NB4 (cell line): ENCODE results near the gene HRH1.

Source experiments
- DNase-seq: peaks from one replicate; pipeline ENCODE4 v3.0.0; 2010; ENCODE audit warnings: low read depth
- H3K4me3 ChIP-seq: one replicate; pipeline ENCODE4 v1.5.1; 2011; ENCODE audit warnings: mild to moderate bottlenecking, low read depth, low read length, moderate library complexity
- MYC ChIP-seq: IDR thresholded peaks from 2 replicates; pipeline ENCODE4 v1.6.1; 2011; ENCODE audit warnings: low read depth, low read length
- POLR2A ChIP-seq: IDR thresholded peaks from 2 replicates; pipeline ENCODE4 v1.6.1; 2011; ENCODE audit warnings: mild to moderate bottlenecking; ENCODE audit not compliant: insufficient read length; ENCODE audit errors: extremely low read depth
- TF ChIP-seq, protein P1 (sequence below): IDR thresholded peaks from one replicate; pipeline ENCODE4 v1.5.1; 2012; ENCODE audit warnings: low read depth, low read length
- TF ChIP-seq, protein P2 (sequence below): IDR thresholded peaks from 2 replicates; pipeline ENCODE4 v1.6.1; 2011; ENCODE audit warnings: low read depth, low read length

The HRH1 gene

DNA sequence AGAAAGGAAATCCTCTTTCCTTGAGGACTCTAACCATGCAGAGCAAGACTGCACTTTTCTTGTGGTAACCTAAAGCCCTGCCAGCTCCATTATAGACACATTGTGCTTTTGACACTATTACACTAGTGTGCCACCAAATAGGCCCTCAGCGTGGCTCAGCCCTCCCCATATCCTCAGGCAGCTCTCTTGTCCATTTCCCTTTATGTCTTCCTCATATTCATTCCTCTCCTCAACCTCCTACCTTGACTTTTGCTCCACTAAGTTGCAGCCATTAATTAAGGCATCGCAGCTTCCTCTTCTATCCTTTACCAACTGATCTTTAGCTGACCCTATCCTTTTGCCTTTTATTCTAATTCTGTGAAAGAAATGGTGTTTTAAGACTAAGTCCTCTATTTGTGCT is 121.6 kb downstream of the HRH1 start:
- TF ChIP-seq POLR2A: no peak
- H3K4me3 ChIP-seq: peak overlapping the region; percentile 1
- DNase-seq: peak; percentile 20

DNA sequence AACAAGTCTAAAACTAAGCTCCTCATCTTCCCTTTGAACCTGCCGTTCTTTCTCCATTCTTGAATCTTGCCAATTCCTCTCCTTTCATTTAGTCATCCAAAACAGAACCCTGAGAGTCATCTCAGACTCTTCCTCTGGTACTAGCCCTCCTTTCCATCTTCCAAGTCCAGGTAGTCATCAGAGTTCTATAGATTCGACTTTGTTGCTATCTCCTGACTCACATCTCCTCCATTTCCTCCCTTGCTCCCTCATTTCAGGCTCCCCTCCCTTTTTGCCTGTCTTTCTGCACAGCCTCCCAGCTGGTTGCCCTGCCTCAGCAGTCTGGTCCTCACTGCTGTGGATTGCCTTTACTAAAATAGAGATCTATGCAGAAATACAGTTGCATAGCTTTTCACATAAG is 122.6 kb downstream of the HRH1 start:
- DNase-seq: no peak
- H3K4me3 ChIP-seq: no peak overlapping the region
- TF ChIP-seq, protein P1, sequence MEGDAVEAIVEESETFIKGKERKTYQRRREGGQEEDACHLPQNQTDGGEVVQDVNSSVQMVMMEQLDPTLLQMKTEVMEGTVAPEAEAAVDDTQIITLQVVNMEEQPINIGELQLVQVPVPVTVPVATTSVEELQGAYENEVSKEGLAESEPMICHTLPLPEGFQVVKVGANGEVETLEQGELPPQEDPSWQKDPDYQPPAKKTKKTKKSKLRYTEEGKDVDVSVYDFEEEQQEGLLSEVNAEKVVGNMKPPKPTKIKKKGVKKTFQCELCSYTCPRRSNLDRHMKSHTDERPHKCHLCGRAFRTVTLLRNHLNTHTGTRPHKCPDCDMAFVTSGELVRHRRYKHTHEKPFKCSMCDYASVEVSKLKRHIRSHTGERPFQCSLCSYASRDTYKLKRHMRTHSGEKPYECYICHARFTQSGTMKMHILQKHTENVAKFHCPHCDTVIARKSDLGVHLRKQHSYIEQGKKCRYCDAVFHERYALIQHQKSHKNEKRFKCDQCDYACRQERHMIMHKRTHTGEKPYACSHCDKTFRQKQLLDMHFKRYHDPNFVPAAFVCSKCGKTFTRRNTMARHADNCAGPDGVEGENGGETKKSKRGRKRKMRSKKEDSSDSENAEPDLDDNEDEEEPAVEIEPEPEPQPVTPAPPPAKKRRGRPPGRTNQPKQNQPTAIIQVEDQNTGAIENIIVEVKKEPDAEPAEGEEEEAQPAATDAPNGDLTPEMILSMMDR: no peak
- TF ChIP-seq POLR2A (no peak), MYC (no peak)
- TF ChIP-seq, protein P2, sequence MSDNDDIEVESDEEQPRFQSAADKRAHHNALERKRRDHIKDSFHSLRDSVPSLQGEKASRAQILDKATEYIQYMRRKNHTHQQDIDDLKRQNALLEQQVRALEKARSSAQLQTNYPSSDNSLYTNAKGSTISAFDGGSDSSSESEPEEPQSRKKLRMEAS: no peak

DNA sequence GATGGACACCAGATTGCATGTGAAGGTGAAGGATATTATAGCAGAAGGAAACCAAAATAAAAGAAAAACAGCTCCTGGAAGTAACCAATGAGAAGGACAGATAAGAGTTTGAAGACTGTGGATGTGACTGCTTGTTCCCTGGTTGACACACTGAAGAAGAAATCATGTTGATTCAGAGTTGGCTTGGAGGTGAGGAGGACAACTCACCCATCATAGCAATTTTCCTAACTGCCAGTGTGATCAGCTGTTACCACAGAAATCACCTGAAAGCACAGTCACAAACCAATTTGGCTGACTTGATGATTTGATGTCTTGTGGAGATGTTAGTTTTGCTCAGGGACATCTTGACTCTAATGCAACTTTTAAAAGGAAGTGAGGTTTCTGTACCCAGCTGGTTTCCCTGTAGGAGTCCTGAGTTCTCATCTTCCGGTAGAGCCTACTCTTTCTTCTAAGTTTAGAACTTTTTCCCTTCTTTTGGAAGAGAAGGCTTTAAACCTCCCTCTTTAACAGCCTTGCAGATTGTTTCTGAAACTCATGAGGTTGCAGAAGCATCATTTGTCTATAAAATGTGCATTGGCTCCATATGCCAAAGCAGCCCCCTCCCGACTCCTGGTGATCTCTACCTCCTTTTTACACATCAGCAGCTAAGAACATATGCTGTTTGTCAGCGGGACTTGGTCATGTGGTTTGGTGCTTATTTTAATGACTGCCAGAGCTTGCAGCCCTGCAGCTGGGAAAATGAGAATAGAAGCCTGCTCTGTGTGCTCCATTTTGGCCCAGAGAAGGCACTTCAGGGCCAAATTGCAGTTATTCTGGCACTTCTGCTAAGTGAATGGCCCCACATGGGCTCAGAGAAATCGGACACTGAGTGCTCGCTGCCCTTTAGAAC is 128.2 kb downstream of the HRH1 start:
- H3K4me3 ChIP-seq: peak overlapping the region; percentile 4
- TF ChIP-seq, protein P2: no peak; the same call in 1 of the 2 replicates
- TF ChIP-seq MYC (no peak), POLR2A (no peak)
- TF ChIP-seq, protein P1: no peak
- DNase-seq: peak; percentile 57

DNA sequence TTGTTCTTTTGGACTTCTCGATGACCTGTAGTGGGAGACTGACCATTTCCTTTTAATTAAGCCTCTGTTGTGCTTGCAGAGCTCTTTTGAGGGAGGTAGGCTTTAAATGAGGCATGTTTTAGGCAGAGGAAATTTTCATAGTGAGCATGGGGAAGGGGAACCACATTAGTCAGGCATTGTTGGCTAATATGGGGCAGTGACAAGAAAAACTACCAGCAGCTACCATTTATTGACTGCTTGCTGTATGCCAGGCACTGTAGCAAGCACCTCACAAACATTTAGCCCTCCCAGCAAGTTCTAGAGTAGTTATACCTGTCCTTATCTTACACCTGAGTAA is 128.8 kb downstream of the HRH1 start:
- DNase-seq: peak; percentile 50
- no peak for TF ChIP-seq MYC
- TF ChIP-seq, protein P2: no peak
- TF ChIP-seq, protein P1: no peak
- TF ChIP-seq POLR2A: no peak
- no peak overlapping the region for H3K4me3 ChIP-seq

DNA sequence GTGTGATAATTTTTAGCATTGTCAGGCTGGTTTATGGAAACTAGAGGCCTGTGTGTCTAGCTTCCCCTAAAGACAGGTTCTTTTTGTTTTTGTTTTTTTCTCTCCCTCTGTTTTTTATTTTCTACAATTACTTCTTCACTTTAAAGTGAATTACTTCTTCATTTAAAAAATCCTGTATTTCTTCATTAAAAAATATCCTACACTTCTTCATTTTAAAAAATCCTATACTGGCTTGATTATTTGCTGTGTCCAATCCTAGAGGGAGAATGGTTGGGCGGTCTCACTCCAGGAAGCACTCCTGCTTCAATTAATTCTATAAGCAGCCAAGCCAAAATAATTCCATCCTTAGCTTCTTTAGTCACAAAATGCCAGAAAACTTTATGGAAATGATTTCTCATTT is 129.7 kb downstream of the HRH1 start:
- TF ChIP-seq, protein P1: no peak
- TF ChIP-seq POLR2A (no peak), MYC (no peak)
- TF ChIP-seq, protein P2: no peak
- DNase-seq: no peak
- no peak overlapping the region for H3K4me3 ChIP-seq

DNA sequence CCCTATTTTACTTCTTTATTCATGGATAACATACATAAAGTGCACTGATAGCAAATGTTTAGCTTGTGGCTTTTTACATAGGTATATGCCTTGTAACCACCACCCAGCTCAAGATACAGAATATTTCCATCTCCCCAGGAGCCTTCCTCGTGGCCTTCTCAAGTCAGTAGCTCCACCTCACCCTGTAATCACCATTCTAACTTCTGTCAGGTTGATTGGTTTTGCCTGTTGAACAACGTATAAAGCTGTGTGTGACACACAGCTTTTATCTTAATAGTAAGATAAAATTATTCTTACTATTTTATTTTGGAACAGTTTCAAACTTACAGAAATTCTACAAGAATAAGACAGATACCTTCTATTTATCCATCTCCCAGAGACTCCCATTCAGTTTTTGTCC is 131.2 kb downstream of the HRH1 start:
- TF ChIP-seq MYC (no peak), POLR2A (no peak)
- TF ChIP-seq, protein P2: no peak
- TF ChIP-seq, protein P1: no peak
- no peak overlapping the region for H3K4me3 ChIP-seq
- DNase-seq: no peak
